ENCODE results near the gene ULK4.
"Not testable (repeated sequence)": the region's sequence is repeated elsewhere in the genome, so short reads cannot be mapped to it uniquely, and the experiment has no call there.

ULK4 gene

DNA sequence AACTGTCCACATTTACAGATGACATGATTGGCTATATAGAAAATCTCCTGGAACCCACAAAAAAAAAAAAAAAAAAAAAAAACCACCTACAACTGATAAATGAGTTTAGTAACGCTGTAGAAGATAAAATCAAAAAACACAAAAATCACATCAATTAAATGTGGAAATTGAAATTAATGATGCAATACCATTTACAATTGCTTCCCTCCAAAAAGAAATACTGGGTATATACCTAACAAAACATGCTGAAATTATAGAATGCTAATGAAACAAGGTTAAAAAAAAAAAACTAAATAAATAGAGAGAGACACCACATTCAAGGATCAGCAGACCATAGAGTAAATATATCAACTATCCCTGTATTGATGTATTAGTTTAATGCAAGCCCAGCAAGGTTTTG, 215.7 kb downstream of the ULK4 start:
- DNase-seq: no peak

DNA sequence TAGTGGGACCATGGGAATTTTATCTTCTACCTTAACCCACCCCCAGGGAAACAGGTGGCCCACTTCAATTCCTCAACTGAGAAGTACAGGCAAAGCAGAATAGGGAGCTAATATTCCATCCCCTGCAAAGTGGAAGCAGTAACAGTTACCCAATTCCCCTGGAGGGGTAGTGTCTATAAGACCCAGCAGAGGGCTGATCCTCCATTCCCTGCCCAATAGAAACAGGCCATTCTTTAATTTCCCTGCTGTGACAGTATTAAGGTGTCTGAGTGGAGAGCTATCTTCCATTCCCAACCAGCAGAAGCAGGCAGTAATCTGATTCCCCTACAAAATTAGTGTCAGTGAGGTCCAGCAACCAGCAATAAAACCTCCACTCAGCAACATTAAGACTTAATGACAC, 219.8 kb downstream of the ULK4 start:
- no peak for DNase-seq

DNA sequence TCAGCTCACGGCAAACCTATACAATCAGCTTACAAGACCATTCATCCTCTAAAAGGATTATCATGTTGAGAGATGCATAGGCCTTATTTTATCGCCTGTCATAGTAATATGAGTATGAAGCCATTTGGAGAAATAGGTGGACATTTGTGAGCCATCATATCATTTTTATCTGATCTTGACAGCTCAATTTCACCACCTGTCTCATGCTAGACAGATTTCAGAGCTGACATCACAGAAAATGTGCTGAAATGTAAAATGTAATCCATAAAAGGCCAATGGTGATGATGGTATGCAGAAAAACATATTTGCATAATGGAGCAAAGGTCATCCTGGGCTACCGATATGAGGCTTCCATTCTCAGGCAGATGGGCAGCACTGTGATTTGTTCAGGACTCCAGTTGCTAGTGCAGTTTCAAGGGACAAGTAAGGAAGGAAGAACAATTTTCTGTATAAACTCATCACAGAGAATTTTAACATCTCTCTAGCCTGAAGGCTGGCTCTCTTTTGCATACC, 221.5 kb downstream of the ULK4 start:
- no peak for DNase-seq

DNA sequence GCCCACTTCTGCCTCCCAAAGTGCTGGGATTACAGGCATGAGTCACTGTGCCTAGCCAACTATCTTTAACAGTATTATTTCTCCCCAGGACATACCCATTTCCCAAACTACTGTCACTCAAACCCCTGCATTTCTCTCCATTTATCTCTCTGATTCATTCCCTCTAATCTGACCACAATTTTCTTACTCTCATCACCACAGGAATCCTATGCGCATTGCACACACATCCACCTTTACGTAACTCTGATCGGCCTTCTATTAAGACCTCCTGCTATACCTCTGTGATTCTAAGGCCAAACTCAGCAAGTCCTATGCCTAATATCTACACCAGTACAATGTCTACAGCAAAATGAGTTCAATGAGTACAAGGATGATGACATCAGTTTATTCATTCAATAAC, 235.0 kb downstream of the ULK4 start:
- DNase-seq: no peak

DNA sequence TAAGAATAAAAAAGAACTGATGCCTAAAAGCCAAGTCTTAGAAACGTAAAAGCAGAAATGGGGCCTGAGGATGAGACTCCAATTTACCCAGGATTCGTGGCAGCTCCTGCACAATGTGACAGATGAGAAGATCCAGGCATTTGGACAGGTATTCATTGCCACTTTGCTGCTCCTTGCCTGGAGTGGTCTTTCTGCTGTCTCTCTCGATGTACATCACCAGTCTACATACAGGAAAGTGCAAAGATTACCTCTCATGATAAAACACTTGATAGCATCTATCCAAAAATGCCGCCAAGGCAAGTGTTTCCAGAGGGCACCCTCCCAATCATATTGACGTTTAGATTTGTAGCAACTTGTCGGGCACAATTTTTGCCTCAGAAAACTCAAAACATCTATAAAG, 244.3 kb downstream of the ULK4 start:
- no peak for DNase-seq

DNA sequence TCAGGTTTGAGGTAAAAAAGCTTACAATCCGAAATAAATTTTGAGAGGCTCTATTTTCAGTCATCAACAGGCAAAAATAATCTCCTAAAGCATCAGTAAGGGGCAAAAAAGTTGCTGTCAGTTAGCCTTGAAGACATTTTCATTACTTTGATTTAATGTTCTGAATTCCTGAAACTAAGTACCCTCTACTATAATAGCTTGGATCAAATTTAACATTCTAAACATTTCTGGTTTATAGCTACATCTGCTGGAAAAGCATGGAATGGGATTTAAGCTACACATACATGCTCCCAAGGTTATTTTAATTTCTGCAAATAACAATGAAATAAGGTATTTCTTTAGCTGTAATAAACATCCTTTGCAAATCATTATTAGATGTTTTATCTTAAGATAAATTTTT, 245.4 kb downstream of the ULK4 start:
- DNase-seq: no peak

DNA sequence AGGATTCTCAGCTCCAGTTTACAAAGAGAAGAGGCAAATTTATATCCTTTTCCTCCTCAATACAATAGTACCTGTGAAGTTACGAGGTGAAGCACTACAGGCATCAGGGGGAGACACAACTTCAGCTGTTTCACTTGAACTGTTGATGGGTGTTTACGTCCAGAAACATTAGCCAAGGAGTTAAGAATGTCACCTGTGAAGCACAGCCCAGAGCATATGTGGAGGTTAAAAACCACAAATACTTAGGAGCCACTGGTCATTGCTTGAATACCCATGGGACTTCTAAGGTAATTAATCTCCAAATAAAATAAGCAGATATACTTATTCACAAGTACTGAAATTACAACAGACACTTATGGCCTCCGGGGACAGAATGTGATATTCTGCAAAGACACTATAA, 246.5 kb downstream of the ULK4 start:
- no peak for DNase-seq

DNA sequence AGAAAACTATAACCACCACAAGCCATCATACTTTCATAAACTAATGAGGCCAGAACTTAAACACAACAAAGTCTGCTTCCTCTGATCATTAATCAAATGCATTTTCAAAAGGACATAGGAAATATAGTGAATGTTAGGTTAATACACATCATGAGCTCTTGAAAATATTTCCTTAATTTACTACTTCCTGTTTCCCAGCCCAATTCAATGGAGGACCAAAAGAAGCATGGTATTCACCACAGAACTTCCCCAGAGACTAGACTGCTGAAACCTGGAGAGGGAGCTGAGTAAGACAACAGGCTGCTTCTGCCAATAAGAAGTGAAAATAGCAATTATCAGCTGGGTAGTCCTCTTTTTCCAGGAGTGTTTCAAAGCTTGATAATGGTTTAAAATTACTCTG, 250.3 kb downstream of the ULK4 start:
- no peak for DNase-seq

DNA sequence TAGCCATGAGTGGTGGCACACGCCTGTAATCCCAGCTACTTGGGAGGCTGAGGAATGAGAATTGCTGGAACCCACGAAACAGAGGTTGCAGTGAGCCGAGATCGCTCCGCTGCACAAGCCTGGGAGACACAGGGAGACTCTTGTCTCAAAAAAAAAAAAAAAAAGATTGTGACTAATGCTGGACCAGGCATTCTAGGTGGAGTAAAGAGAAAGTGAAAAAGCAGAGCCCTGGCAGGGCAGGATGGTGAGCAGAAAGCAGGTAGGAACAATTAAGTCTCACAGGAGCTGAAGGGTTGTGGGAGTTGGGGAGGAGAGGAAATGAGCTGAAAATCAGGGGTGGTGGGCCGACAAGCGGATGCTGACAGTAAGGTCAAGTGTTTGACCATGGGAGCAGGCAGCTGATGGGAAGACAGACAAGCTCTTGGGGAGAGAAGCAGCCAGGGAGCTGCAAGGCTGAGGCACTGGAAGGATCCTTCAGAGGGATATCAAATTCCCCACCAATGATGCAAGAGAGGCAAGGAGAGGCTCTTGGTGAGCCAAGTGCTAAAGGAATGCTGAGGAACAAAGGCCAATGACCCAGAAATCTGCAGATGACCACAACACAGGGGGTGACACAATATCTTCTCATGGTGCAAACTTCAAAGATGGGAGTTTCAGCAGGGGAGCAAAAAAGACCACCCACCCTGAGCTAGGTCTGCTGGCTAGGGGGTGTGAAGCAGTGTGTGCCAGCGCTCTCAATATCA, 251.1 kb downstream of the ULK4 start:
- DNase-seq: no peak

DNA sequence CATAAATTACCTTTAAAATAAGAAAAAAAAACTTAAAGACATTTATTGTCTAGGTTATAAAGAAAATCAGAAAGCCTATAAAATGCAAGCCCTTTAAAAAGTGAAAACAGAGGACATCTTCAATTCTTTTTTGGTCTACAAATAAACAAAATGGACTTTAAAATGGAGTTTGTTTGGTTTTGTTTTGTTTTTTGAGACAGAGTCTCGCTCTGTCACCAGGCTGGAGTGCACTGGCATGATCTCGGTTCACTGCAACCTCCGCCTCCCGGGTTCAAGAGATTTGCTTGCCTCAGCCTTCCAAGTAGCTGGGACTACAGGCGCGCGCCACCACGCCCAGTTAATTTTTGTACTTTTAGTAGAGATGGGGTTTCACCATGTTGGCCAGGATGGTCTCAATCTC, 252.7 kb downstream of the ULK4 start:
- not testable (repeated sequence) for DNase-seq

DNA sequence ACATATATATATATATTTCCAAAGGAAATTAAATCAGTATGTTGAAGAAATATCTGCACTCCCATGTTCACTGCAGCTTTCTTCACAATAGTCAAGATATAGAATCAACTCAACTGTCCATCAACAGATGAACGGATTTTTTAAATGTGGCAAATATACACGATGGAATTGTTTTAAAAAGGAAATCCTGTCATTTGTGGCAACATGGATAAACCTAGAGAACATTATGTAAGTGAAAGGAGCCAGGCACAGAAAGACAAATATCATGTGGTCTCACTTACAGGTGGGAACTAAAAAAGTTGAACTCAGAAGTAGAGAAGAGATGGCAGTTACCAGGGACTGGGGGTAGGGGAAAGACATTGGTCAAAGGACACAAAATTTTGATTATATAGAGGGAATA, 253.7 kb downstream of the ULK4 start:
- DNase-seq: no peak

DNA sequence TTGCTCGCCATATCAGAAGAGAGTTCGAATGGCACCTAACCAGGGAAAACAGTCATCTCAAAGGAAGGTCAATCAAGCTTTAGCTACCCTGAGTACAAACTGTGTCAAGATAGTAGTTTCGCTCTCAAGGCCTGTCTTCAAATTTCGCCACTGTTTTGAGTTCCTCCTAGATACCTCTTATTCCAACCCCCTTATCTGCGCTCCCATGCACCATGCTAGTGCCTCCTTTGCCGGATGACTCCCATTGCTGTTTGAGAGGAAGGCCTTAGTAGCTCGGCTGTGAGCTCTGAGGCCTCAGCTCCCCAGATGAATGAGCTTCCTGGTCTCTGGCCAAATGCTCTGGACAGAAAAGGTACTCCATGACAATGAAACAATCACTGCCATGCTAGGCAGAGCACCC, 256.0 kb downstream of the ULK4 start:
- no peak for DNase-seq

DNA sequence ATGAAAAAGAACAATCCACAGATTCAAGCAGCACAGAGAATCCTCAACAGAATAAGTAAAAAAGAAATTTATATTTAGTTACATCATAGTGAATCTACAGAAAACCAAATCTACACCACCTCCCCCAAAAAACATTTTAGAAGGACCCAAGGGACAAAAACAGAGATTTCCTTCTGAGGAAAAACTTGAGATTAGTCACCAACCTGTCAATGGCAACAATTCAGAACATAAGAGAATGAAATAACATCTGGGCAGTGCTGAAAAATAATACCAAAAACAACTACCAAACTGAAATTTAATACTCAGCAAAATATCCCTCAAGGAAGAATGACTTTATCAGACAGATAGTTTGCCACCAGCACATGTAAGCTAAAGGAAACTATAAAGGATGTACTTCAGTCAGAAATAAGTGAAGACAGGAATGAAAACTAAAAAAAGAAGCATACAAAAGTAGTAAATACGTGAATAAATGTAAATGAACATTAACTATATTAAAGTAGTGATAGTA, 260.7 kb downstream of the ULK4 start:
- no peak for DNase-seq

DNA sequence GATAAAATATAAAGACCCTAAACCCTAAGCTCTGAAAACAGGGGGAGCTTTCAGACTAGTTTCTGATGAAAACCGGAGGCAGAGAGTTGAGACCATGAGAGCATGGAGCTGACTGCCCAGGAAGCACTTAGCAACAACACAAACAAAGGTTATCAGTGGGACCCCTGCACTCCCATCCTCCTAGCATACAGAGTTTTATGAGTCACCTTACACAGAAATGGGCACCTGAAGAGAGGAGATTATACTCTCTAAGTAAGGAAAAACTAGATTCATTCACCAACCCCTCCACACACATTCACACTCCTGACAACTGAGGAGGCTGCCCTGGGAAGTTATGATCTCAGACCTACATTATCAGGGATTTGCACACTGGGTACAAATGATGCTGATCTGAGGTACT, 261.7 kb downstream of the ULK4 start:
- no peak for DNase-seq

DNA sequence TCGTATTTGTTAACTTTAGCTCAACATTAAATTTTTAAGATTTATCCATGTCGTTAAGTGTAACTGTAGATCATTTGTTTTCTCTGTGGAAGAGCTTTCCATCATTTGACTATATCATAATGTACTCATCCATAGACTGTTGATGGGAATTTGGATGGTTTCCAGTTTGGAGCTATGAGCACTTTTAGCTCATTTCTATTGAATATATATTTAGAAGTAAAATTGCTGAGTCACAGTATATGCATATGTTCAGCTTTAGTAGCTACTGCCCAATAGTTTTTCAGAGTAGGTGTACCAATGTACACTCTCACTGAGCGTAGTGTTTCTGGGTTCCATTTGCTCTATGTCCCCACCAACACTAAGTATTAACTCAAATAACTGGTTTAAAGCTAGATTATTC, 263.0 kb downstream of the ULK4 start:
- DNase-seq: no peak

DNA sequence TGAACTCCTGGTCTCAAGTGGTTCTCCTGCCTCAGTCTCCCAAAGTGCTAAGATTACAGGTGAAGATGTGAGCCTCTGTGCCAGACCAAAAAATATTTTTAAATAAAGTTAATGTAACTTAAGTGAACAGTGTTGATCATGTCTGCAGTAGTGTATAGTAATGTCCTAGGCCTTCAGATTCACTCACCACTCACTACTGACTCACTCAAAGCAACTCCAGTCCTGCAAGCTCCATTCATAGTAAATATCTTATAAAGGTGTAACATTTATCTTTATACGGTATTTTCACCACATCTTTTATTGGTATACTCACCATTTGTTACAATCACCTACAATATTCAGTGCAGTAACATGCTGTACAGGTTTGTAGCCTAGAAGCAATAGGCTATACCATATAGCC, 264.2 kb downstream of the ULK4 start:
- no peak for DNase-seq

DNA sequence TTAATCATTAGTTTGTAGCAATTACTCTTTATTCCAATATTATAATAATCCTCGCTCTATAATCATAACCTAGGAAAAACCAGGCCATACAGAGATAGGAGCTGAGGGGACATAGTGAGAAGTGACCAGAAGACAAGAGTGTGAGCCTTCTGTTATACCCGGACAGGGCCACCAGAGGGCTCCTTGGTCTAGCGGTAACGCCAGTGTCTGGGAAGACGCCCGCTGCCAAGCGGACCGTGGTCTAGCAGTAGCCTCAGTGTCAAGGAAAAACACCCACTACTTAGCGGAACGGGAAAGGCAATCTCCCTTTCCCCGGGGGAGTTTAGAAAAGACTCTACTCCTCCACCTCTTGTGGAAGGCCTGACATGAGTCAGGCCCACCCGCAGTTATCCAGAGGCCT, 266.1 kb downstream of the ULK4 start:
- not testable (repeated sequence) for DNase-seq

DNA sequence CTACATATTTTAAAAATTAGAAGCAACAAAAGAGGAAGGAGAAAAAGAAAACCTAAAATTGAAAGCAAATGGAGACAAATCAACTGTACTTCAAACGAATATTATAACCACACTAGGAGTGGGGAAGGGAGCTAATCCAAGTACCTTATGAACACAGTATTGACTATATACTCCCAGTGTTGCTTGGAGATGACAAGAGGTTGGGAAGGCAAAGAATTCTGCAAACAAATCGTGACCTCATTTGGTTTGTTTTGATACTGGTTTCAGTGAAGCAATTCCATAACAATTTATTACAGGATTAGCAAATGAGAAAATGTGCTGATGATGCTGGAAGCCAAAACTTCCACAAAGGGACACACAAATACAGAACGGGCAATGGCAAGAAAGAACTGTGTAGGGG, 268.1 kb downstream of the ULK4 start:
- DNase-seq: no peak

DNA sequence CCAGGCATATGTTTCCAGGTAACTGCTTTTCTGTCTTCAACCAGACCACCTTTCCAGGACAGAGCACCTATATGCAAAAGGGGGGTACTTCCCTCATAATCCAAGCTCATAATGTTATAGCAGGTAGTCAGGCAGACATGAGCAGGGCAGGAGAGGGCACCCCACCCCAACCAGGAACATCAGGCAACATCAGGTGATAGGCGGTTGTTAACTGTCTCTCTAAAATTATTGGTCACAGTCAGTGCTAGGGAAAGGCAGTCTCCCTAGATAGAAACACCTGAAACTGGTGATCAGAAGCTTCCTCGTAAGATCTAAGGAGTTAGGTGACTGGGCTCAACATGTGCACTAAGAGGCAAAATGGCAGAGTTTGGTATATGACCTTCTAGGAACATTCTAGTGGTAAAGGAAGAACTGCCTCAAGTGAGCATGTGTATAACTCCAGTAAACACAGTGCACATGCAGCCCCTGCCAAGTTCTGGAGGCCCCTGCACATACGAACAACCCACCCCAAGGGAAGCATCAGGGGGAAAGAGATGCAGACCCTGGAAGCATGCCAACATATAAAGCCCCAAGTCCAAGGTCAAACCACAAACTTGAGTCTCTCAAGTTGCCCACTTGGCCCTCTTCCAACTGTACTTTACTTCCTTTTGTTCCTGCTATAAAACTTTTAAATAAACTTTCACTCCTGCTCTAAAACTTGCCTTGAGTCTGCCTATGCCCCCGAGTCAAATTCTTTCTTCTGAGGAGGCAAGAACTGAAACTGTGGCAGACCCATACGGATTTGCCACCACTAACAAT, 270.9 kb downstream of the ULK4 start:
- no peak for DNase-seq

DNA sequence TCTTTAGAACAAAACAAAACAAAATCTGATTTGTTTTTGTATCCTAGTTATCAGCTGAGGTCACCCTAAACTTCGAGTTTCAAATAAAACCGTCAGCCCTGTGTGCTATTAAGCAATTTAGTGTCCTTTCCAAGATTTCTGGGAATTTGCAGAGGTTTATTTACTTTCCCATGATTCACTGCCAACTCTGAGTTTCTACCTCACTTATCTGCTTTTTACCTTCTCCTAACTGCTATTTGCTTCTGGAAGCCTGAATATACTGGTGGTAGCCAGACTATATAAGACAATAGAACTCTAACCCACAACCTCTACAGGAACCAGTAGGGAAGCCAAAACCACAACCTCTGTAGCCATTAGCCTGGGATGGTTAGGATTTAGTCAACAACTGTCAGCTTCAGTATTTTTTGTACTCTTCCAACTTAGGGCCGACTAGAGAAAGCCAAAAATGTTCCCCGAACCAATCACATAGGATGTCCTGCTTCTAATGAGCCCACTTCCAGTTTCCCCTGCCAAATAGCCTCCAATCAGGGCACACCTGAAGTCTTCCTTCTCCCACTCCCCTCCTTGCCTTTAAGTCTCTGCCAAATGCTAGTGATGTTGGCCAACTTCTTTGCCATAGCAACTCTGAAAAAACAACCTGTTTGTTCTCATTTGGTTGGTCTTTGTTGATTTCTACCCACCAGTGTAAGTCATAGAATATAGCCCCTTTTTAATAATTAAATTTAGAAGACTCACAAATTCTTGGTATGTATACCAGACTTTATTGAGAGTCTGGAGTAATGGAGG, 273.1 kb downstream of the ULK4 start:
- no peak for DNase-seq

DNA sequence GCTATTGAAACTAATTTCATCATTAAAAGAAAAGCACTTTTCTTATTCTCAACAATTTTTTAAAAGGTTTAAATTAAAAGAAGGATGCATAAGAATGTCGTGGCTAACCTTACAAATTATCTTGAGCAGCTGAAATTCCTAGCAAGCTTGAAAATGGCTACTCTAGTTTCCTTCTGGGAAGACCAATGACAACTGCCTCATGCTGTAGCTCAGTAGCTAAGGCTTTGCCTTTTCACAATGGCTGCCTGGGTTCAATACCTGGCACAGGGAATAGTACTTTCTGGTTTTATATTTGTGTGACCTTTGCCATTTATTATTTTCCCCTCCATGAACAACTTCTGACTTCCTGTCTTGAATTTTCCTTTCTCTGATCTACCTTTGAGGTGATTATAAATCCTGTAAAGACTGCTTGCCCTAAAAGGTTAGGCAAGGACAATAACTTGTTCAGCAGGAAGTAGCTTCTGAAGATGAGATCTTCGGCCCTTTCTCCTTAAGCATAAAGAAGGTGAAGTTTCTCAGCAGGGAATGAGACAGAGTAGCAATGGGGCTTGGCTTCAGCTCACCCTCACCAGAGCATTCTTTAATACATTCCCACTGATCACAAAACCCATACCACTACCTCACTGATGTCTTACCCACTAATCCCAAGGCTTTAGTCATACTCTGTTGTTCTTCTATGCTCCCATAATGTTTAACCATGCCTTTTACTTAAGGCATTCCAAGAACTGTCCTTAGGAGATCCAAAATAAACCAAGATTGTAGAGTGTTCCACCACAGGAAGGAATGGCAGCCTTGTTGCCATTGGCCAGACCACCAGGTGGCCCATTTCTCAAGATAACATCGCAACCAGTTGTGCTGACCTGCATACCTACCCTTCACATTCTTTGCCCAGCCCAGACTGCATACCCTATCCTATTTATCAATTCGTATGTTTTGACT, 276.8 kb downstream of the ULK4 start:
- DNase-seq: no peak

DNA sequence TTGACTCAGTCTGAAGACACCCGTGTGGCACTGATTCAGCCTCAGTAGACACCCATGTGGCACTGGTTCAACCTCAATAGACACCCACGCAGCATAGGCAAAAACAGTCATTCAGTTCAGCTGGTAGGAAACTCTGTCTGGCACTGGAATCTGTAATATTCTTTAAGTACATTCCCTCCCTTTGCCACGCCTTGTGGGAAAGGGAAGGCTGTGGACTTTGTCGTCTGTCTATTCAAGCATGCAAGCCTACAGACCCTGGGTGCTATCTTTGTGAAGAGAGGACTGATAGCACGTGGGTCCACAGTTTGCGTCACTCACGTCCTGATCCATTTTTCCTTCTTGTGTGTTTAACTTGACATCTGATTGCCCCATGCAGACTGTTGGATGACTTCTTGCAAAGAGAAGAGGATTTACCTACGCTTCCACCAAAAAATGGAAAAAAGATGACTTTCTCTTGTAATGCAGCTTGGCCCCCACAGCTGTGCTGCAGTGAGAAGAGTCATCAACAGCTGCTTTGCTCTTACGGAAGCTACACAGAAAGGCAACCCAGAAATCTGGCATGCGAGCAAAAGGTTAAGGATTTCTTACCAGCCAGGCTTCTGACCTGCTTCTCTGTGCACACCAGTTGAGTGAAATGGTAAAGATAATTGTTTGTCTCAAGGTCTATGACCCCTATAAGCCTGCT, 278.1 kb downstream of the ULK4 start:
- DNase-seq: no peak

Data from CD4-positive, alpha-beta T cell treated with Interferon gamma for 1 hour (primary cell).